ENCODE data around the gene APOL5. TPM values are rescaled to one million over a fixed set of nuclear protein-coding genes. Genes with fewer than 3 reads are reported as not detected.
"Not testable (repeated sequence)": the region's sequence is repeated elsewhere in the genome, so short reads cannot be mapped to it uniquely, and the experiment has no call there.

The APOL5 gene
- total RNA-seq, 4 donors from 2014 or later, result not detected

DNA sequence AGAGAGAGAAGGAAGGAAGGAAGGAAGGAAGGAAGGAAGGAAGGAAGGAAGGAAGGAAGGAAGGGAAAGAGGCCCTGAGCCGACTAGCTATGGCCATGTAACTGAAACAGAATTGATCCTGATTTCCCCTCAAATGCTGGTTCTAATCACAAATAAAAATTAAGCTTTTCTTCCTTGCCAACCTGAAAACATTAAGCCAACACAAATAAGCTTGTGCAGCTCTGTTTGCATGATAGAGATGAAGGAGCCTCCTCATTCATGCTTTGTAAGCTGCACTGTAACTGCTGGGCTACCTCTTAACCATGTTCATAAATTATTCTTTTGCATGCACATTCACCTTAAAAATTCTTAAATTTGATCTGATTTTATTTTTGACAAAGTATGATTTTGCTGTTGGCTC, 27.7 kb upstream of the APOL5 start:
- TF ChIP-seq CTCF (IDR thresholded peaks at IDR 0.05), result no peak
- ATAC-seq (ENCODE audit: low FRiP score) (no peak), DNase-seq (ENCODE audit: low spot score) (no peak)

- no peak for DNase-seq (ENCODE audit: low spot score)
- TF ChIP-seq CTCF (IDR thresholded peaks at IDR 0.05), result no peak
- no peak for ATAC-seq (ENCODE audit: low FRiP score)
Observed at GRCh38 chr22:35695202-35695601, 22.5 kb upstream of the APOL5 start.

DNA sequence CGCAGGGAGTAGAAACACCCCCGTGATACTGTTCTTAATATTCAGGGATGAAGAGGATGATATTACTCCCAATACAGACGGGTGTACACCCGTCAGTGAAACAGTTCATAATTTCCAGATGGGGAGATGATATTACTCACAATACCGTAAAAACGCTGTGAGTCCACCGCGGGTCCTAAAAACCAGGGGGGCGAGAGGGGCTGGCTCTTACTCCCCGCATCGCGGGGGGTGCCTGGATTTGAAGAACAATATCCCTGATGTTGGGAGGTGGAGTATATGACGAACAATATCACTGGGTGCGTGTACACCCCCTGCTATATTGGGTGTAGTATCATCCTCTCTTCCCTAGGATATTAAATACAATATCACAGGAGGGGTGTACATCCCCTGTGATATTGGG, 20.5 kb upstream of the APOL5 start:
- TF ChIP-seq CTCF (IDR thresholded peaks at IDR 0.05), result no peak
- ATAC-seq (ENCODE audit: low FRiP score) (no peak), DNase-seq (ENCODE audit: low spot score) (no peak)

DNA sequence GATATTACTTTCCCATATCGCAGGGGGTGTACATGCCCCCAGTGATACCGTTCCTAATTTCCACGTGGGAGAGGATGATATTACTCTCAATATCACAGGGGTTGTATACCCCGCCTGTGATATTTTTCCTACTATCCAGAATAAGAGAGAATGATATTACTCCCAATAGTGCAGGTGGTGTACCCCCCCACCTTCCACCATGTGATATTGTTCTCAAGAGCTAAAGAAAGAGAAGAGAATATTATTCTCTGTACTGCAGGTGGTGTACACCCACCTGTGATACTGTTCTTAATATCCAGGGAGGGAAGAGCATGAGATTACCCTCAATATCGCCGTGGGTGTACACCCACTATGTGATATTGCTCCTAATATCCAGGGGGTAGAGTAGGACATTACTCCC, 17.8 kb upstream of the APOL5 start:
- not testable (repeated sequence) for ATAC-seq (ENCODE audit: low FRiP score); DNase-seq (ENCODE audit: low spot score)

GRCh38 chr22:35703861-35704584, 13.6 kb upstream of the APOL5 start:
- no peak for DNase-seq (ENCODE audit: low spot score)
- no peak for ATAC-seq (ENCODE audit: low FRiP score)
- TF ChIP-seq CTCF (IDR thresholded peaks at IDR 0.05), result no peak

DNA sequence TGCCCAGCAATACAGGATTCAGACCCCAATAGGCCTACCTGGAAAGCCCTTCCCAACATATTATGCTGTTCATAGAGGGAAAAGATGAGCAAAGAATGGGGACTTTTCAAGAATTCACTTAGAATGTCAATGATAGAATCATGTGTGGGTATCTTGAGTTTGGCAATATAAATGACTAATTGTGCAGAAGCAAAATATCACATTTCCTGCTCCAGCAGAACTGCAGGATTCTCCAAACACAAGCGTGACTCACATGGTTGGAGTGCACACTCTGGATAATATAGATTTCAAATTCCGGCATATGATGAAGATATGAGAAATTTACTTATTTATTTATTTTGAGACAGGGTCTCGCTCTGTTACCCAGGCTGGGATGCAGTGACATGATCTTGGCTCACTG, 12.5 kb upstream of the APOL5 start:
- DNase-seq (ENCODE audit: low spot score), result no peak
- no peak for TF ChIP-seq CTCF (IDR thresholded peaks at IDR 0.05)
- ATAC-seq (ENCODE audit: low FRiP score), result no peak

- ATAC-seq (ENCODE audit: low FRiP score) (no peak), DNase-seq (ENCODE audit: low spot score) (no peak)
- no peak for TF ChIP-seq CTCF (IDR thresholded peaks at IDR 0.05)
Observed at GRCh38 chr22:35708453-35708852, 9.2 kb upstream of the APOL5 start.

All from omental fat pad (tissue), 4 donors.